HG03097 (cell line): ENCODE results near the gene PPHLN1.

ENCODE experiments used
- ATAC-seq: cut with Tn5 transposase; IDR thresholded peaks from one replicate; pipeline ENCODE4 v1.9.1; 2021; ENCODE audit not compliant: unreplicated experiment, low FRiP score

Gene PPHLN1

DNA sequence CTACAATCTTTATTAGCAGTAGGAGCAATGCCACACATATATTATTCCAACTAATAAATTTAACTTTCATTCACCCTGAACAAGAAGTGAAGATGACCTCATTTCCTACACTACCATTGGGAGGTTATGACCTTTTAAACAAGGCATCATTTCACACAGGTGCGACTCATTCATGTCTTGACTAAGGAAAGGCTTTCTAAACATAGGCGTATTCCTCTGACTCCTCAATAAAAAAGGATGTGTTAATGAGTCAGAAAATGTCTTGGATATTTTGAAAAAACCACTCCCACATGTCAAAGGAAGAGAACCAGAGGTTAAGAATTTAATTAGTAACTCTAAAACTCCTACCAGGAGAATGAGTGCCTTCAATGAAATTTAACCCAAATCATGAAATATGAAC is 148.4 kb downstream of the PPHLN1 start:
- ATAC-seq, result no peak

DNA sequence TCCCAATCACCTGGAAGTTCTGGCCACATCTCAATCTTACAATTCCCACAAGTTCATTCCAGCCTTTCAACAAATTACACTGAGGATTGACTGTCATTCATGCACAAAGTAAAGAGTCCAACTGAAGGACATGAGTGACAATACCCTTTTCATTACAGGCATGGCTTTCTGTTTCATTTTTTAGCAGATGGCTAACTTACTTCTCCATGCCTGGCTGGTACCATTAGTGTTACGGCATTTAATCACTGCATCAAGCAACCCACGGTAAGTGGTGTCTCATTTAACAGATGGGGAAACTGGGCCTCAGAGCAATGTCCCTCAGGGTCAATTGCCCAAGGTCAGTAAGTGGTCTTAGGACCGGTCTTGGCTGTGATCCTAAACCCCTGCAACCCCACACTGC is 149.1 kb downstream of the PPHLN1 start:
- ATAC-seq, result no peak

DNA sequence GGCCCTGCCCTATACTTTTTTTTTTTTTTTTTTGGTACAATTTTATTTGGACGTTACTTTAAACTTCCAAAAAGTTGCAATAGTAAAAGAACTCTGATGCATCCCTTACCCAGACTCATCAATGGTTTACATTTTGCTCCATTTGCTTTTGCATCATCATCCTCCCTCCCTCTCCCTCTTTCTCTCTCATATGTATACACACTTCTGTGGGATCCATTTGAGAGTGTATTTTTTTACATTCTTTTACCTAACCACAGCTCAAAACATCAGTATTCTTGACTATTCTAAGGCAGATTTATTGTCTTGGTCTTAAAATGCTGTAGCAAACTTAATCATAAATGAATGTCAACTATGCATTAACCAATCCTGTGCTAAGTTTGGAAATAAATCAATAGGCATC is 152.0 kb downstream of the PPHLN1 start:
- ATAC-seq, result no peak

DNA sequence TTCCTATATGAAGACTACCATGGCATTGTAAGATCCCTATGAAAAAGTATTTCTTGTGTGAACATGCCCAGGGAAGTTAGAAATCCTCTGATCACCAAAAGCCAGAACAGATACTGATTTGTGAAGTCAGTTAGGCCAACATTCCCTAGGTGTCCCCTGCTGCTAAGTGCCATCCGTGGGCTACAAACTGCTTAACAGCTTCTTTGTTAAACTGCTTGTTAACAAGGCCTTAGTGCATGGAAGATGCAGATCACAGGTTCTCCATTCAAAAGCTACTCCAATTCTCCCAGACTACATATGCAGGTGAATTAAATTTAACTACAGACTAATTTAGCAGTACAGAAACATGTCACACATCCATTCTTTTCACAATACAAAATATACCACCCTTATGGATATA is 155.4 kb downstream of the PPHLN1 start:
- no peak for ATAC-seq

DNA sequence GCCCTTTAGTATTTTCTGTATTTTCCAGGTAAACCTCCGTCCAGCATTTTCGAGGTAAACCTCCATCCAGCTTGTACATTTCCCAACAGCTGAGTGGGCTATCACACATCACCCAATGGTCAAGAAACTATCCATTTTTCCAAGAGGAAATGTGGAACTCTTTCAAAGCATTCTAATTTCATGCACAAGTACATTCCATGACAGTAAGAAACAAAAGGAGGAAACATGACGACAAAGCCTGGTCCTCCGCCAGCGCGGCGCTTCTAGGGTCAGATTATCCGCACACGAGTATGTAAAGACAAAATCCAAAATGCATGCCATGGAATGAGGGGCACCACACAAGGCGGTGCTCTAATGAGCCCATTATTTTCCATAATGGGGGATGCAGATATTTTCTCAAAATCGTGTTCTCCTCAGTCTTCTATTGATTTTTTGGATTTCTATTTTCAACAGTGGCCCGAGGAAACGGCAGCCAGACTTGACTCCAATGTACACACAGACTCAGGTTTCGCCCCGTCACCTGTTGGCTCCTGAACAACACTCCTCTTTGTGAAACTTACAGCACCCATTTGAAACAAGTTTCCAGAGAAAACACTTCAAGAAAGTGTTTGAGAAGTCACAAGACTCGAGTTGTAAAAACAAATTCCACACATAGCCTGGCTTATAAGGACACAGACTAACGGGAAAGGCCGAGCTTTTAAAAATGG is 156.2 kb downstream of the PPHLN1 start:
- no peak for ATAC-seq

DNA sequence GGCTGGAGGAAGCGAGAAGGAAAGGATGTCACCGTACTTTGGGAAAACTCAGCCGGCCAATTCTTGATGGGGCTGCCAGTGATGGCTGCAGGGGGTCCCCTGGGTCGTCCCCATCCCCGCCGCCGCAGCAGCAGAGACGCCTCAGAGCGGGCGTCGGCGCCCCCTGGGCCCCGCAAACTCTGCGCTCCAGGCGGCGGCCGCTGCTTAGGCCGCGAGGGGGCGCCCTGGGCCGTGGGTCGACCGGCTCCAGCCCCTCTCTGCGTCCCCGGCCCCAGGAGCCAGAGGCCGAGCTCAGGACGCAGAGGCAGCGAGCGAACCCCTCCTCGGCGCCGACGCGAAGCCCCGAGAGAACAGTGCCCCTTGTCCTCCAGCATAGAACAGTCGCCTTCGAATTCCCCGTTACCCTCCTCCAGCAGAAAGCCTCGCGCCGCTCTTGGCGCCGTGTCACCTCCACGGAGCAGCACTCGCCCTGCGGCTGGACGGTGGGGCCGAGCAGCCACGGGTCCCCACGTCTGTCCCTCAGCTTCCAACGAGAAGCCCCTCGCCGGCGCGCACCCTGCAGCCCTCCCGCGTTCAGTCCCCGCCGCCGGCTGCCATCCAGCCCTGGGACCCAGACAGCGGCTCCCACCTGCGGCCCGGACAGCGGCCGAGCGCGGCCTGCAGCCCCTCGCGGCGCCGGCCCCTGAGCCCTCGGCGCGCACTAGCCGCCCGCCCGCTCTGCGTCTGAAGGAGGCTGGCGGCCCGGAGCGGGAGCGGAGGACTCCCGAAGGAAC is 157.0 kb downstream of the PPHLN1 start:
- peak; percentile 83 for ATAC-seq

DNA sequence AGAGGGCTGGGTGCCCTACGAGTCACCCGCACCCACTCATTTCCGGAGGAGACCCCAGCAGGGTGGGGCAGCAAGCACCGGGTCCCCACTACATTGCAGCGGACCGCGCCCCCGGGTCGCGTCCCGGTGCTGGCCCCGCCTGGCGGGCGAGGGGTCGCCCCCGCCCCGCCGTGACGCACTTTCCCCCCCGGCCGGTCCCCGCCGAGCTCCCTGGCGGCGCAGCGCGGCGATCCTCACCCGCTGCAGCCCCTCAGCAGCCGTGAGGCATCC is 157.5 kb downstream of the PPHLN1 start:
- peak; percentile 19 for ATAC-seq

DNA sequence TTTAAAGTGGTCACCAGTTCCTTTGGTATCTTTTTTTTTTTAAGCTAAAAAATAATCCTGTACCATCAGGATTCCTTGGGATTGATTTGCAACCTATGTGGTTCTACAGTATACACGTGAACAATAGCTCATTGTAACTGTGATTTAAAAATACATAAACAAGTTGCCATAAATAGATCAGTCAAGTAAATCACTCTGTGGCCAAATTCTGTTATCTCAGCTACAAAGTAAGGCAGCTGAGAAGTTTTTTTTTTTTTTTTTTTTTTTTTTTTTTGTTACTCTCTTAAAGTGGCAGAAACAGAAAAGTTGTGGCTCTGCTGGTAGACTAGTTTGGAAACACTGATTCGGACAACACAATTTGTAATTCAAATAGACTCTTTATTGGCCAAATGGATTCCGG is 159.0 kb downstream of the PPHLN1 start:
- no peak for ATAC-seq

DNA sequence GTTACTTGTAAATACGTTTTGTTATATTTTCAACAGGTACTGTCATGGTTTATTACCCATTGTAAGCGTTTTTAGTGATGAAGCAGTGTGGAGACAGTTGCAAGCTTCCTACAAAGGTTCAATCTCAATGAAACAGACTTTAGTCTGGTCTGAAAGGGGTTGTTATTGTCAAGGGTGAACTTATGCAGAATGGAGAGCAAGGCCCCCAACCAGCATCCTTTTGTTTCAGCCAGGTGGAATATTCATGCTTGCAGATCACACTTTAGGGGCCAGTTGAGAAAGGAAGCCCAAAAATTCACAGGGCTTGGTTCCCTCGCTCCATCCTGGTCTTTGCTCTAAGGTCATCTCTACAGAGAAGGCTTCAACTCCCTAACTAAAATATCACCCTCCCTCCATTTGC is 159.9 kb downstream of the PPHLN1 start:
- no peak for ATAC-seq

DNA sequence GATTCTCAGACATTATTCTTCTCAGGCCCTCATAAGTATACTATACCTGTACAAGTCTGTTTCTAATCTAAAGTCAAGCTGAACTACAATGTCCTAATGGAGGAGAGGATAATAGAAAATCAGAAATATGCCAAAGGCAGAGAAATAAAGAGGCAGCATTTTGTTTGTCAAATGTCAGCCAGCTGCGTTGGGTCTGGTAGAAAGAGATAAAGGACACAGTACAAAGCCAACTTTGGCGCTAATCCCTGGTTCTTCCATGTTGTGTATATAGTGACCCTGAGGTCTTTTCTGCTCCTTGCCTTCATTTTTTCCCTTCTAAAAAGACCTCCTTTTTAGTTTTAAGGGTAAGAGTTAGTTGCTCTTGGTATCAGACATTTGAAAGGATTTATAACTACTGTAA is 160.4 kb downstream of the PPHLN1 start:
- ATAC-seq, result no peak

DNA sequence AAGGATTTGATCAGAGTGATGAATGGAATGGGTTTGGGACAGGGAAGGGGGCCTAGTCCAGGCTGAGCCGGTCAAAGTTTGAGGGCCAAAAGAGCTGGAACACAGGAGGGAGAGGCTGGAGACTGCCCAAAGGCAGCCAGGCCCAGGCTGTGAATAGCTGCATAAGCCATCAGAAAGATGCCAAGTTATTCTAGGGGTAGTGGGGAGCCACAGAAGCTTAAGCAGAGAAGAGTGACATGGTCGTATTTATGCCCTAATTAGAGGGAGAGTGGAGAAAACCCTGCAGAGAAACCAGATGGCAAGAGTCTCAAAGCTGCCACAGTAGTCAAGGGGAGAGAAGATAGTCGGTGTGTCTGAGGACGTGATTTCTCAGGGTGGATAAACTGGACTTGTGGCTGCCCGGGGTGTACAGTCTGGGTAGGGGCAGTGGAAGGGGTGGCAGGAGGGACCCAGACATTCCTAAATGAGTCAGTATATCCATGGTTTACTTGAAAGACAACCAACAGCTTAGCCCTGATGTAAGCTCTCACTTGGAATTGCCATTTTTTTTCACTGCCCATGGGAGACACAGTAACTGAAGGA is 164.4 kb downstream of the PPHLN1 start:
- ATAC-seq, result no peak
